ENCODE measurements around the gene TBX10.

DNA sequence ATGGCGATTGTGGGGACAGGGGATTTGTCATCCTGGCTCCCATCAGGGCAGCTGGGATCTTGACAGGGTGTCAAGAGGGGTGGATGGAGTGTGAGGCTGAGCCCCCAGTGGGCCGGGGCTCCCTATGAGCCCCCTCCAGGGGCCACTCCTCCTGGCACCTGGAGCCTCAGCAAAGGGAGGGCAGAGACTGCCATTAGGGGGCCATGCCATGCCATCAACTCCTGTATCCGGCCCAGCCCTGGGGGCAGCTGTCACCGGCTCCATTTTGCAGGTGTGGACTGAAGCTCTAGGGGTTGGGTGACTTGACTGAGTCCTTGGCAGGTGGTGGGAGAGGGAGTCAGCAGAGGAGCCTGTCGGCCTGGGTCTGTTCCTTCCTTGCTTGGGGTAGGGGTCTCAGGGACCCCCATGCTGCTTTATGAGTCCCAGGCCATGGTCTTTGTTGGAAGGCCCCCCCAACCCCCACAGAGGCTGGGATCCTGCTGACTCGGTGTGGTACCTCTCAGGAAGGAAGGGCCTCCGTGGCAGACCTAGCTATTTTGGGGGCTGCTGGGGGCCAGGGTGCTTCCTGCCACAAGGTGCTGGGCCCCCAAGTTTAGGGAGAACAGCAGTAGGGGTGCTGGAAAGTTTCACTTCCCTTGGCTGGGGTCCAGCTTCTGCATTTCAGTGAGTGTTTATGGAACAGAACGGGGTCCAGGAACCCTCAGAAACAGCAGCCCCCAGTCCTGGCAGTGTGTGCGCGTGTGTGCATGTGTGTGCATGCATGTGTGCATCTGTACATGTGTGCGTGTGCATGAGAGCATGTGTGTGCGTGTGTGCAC is 9.4 kb upstream of the TBX10 start:
- TF ChIP-seq EZH2 (IDR thresholded peaks at IDR 0.05): no peak
- TF ChIP-seq FOXP2 (optimal IDR thresholded peaks at IDR 0.05; ENCODE audit: control extremely low read depth, extremely low read length, insufficient read depth): no peak
- TF ChIP-seq POLR2AphosphoS5 (IDR thresholded peaks at IDR 0.05; ENCODE audit: borderline replicate concordance, low read depth, low read length): no peak
